Measurements from ENCODE around the gene BDKRB1. TPM values are rescaled to one million over a fixed set of nuclear protein-coding genes. Genes with fewer than 3 reads are reported as not detected.
"Not testable (repeated sequence)": the region's sequence is repeated elsewhere in the genome, so short reads cannot be mapped to it uniquely, and the experiment has no call there.

The BDKRB1 gene
- total RNA-seq, 6 experiments from 2014 or later = 0.31 TPM; not detected in 5

- TF ChIP-seq CTCF (IDR thresholded peaks at IDR 0.05) = no peak
- TF ChIP-seq POLR2A (IDR thresholded peaks at IDR 0.05) = no peak
- no peaks in the 10 kb centered on the region for H3K36me3 ChIP-seq
- WGBS (ENCODE audit: insufficient coverage, low coverage, low lambda C conversion rate, missing lambda C conversion rate) = 80% methylated on average over 10 of the region's 10 CpGs
- DNase-seq = no peak
- ATAC-seq = no peak
- no peak overlapping the region for H3K4me3 ChIP-seq
- no peaks in the 10 kb centered on the region for H3K4me1 ChIP-seq
- no peaks in the 10 kb centered on the region for H3K27me3 ChIP-seq
- intact Hi-C loops (cut with DNase I) = no loop called here
- H3K27ac ChIP-seq = no peak overlapping the region
- H3K9me3 ChIP-seq = no peaks in the 10 kb centered on the region
These were observed 13.9 kb upstream of the BDKRB1 start for GRCh38 chr14:96242126-96242525.

GRCh38 chr14:96243785-96244184 is 12.2 kb upstream of the BDKRB1 start:
- no peaks in the 10 kb centered on the region for H3K36me3 ChIP-seq
- TF ChIP-seq CTCF (IDR thresholded peaks at IDR 0.05) = no peak
- TF ChIP-seq POLR2A (IDR thresholded peaks at IDR 0.05) = no peak
- no peaks in the 10 kb centered on the region for H3K4me1 ChIP-seq
- WGBS (ENCODE audit: insufficient coverage, low coverage, low lambda C conversion rate, missing lambda C conversion rate) = 44% methylated on average over 2 of the region's 5 CpGs
- H3K27ac ChIP-seq = no peak overlapping the region
- H3K9me3 ChIP-seq = no peaks in the 10 kb centered on the region
- DNase-seq = no peak
- H3K27me3 ChIP-seq = no peaks in the 10 kb centered on the region
- intact Hi-C loops (cut with DNase I) = no loop called here
- no peak for ATAC-seq
- H3K4me3 ChIP-seq = no peak overlapping the region

- H3K4me3 ChIP-seq; intact Hi-C loops (cut with DNase I); DNase-seq; ATAC-seq; H3K27me3 ChIP-seq; H3K9me3 ChIP-seq; H3K36me3 ChIP-seq; H3K27ac ChIP-seq; H3K4me1 ChIP-seq: not testable (repeated sequence)
- 69% methylated on average over 2 of the region's 3 CpGs for WGBS (ENCODE audit: insufficient coverage, low coverage, low lambda C conversion rate, missing lambda C conversion rate)
These were observed 10.9 kb upstream of the BDKRB1 start for GRCh38 chr14:96245074-96245473.

GRCh38 chr14:96245710-96246538 is 10.1 kb upstream of the BDKRB1 start:
- Histone ChIP-seq H3K36me3 (no peaks in the 10 kb centered on the region), H3K27ac (no peak overlapping the region), H3K4me3 (no peak overlapping the region), H3K4me1 (no peaks in the 10 kb centered on the region), H3K9me3 (no peaks in the 10 kb centered on the region), H3K27me3 (no peaks in the 10 kb centered on the region)
- ATAC-seq (no peak), DNase-seq (no peak)
- no peak for TF ChIP-seq CTCF (IDR thresholded peaks at IDR 0.05)
- TF ChIP-seq POLR2A (IDR thresholded peaks at IDR 0.05) = no peak
- 58% methylated on average over 2 of the region's 3 CpGs for WGBS (ENCODE audit: insufficient coverage, low coverage, low lambda C conversion rate, missing lambda C conversion rate)
- intact Hi-C loops (cut with DNase I) = no loop called here

GRCh38 chr14:96246539-96246847 is 9.5 kb upstream of the BDKRB1 start:
- DNase-seq (no peak), ATAC-seq (peak in 1 of 4 donors; percentile 44)
- Histone ChIP-seq H3K9me3 (no peaks in the 10 kb centered on the region), H3K36me3 (no peaks in the 10 kb centered on the region), H3K27me3 (no peaks in the 10 kb centered on the region), H3K4me3 (no peak overlapping the region), H3K4me1 (no peaks in the 10 kb centered on the region), H3K27ac (no peak overlapping the region)
- TF ChIP-seq POLR2A (IDR thresholded peaks at IDR 0.05) = no peak
- intact Hi-C loops (cut with DNase I) = no loop called here
- WGBS (ENCODE audit: insufficient coverage, low coverage, low lambda C conversion rate, missing lambda C conversion rate) = 69% methylated on average over 1 of the region's 1 CpG
